ENCODE measurements around the gene KCTD15. TPM values are rescaled to one million over a fixed set of nuclear protein-coding genes. Genes with fewer than 3 reads are reported as not detected.

Gene KCTD15
- total and polyA plus RNA-seq, 2 donors (not counting 3 experiments of a cell fraction or from before 2014, with no cell fraction given): 49.5 to 51.8 TPM

GRCh38 chr19:33806434-33806881, 9.8 kb downstream of the KCTD15 start:
- Histone ChIP-seq H3K27me3 (ENCODE audit: control insufficient read depth in 2 of 2, insufficient read depth in 2 of 2, low read length in 2 of 2) (no peaks in the 10 kb centered on the region), H3K36me3 (ENCODE audit: control insufficient read depth in 2 of 2, extremely low read depth in 1 of 2, insufficient read depth in 2 of 2, low read length in 2 of 2) (peaks cover 2 to 59% of the 10 kb centered on the region in 2 experiments), H3K4me1 (ENCODE audit: control insufficient read depth, extremely low read depth, insufficient read depth, low read length) (peaks cover 7% of the 10 kb centered on the region), H3K9ac (replicated peaks; ENCODE audit: extremely low read depth, insufficient read depth, low read length) (no peak overlapping the region), H3K9me1 (replicated peaks; ENCODE audit: control insufficient read depth, extremely low read depth, insufficient read depth, low read length) (no peaks in the 10 kb centered on the region), H3K4me3 (replicated peaks in 1 of 3; ENCODE audit: insufficient read depth in 1 of 3, low read depth in 1 of 3, low read length in 3 of 3) (no peak overlapping the region), H3K79me2 (ENCODE audit: control insufficient read depth, insufficient read depth, low read length) (peaks cover 4% of the 10 kb centered on the region), H4K20me1 (replicated peaks; ENCODE audit: control insufficient read depth, extremely low read depth, insufficient read depth, low read length) (no peaks in the 10 kb centered on the region), H3K27ac (ENCODE audit: insufficient read depth, low read depth, low read length) (no peak overlapping the region), H3K4me2 (ENCODE audit: insufficient read depth, low read length) (no peak overlapping the region), H3K9me3 (replicated peaks; ENCODE audit: control insufficient read depth, insufficient read depth, low read length) (no peaks in the 10 kb centered on the region), H2AFZ (ENCODE audit: low read depth, low read length) (no peak overlapping the region)
- ChIA-PET POLR2A (no interaction called here), CTCF (no interaction called here)
- TF ChIP-seq EZH2 (IDR thresholded peaks at IDR 0.05; ENCODE audit: borderline replicate concordance, low read depth, low read length, severe bottlenecking): no peak
- TF ChIP-seq POLR2AphosphoS5 (IDR thresholded peaks at IDR 0.05; ENCODE audit: insufficient read depth, low read depth, low read length): no peak
- no peak for TF ChIP-seq POLR2A (IDR thresholded peaks at IDR 0.05; ENCODE audit: low read depth, low read length)
- no peak for TF ChIP-seq MAX (IDR thresholded peaks at IDR 0.05; ENCODE audit: insufficient read depth, insufficient read length)
- no peak for TF ChIP-seq MYC (IDR thresholded peaks at IDR 0.05; ENCODE audit: low read depth, low read length)
- TF ChIP-seq JUN (IDR thresholded peaks at IDR 0.05; ENCODE audit: borderline replicate concordance, insufficient read depth, insufficient read length, low read depth): no peak
- TF ChIP-seq FOS (IDR thresholded peaks at IDR 0.05; ENCODE audit: borderline replicate concordance, insufficient read depth, low read length): no peak
- TF ChIP-seq CTCF (IDR thresholded peaks at IDR 0.05; ENCODE audit: extremely low read depth in 1 of 2, insufficient read depth in 1 of 2, low read depth in 1 of 2, low read length in 2 of 2): no peak
- no peak for TF ChIP-seq GATA2 (IDR thresholded peaks at IDR 0.05; ENCODE audit: insufficient read depth, insufficient read length, low read depth, low read length)
- no TSS peak for BruUV-seq (replicated peaks)
- no peak for DNase-seq (ENCODE audit: low read depth, low spot score)
- dilution Hi-C loops (cut with MboI; ENCODE audit: extremely low pct_ligation_motif_present, low sequenced_read_pairs) (no loop called here), intact Hi-C loops (cut with micrococcal nuclease) (no loop called here)
- FAIRE-seq: no peak
